Mesendoderm (in vitro differentiated cells): Measurements from ENCODE around the gene FAM89A.
A peak's percentile ranks its signal among the peaks of the same experiment; 100 is the strongest.

Experiments used
- DNase-seq: peaks from one replicate; pipeline ENCODE4 v3.0.0; 2013
- H2AK5ac ChIP-seq: 2 replicates; pipeline ENCODE4 v1.6.1; 2013; ENCODE audit warnings: low read length, inconsistent platforms
- H2BK120ac ChIP-seq: 2 replicates; pipeline ENCODE4 v1.6.1; 2013; ENCODE audit warnings: low read depth, mild to moderate bottlenecking, low read length, moderate library complexity, mixed read lengths
- H2BK15ac ChIP-seq: replicated peaks from 2 replicates; pipeline ENCODE4 v1.6.1; 2013; ENCODE audit warnings: low read depth, mild to moderate bottlenecking, moderate library complexity
- H2BK5ac ChIP-seq: 2 replicates; pipeline ENCODE4 v1.6.1; 2013; ENCODE audit warnings: low read length, inconsistent platforms
- H3K18ac ChIP-seq: 2 replicates; pipeline ENCODE4 v1.6.1; 2013; ENCODE audit warnings: mild to moderate bottlenecking, low read length, mixed read lengths
- H3K23ac ChIP-seq: one replicate; pipeline ENCODE4 v1.6.1; 2013; ENCODE audit warnings: low read length
- H3K27ac ChIP-seq: 2 replicates; pipeline ENCODE4 v1.5.1; 2013; ENCODE audit warnings: low read depth, mild to moderate bottlenecking, inconsistent platforms, low read length, moderate library complexity
- H3K27me3 ChIP-seq: 2 replicates; pipeline ENCODE4 v1.6.1; 2013; ENCODE audit warnings: low read length, control low read depth, mild to moderate bottlenecking, inconsistent platforms; ENCODE audit not compliant: insufficient read depth, poor library complexity
- H3K36me3 ChIP-seq: 2 replicates; pipeline ENCODE4 v1.6.1; 2013; ENCODE audit warnings: low read length, inconsistent platforms; ENCODE audit not compliant: control insufficient read depth, insufficient read depth
- H3K4ac ChIP-seq: one replicate; pipeline ENCODE4 v1.6.1; 2013; ENCODE audit warnings: low read depth, mild to moderate bottlenecking, low read length, moderate library complexity
- H3K4me1 ChIP-seq: 2 replicates; pipeline ENCODE4 v1.6.1; 2013; ENCODE audit warnings: low read depth, low read length, inconsistent platforms; ENCODE audit not compliant: control insufficient read depth
- H3K4me2 ChIP-seq: 2 replicates; pipeline ENCODE4 v1.6.1; 2013; ENCODE audit warnings: low read length
- H3K4me3 ChIP-seq: 2 replicates; pipeline ENCODE4 v1.5.1; 2013; ENCODE audit warnings: mild to moderate bottlenecking, low read length
- H3K56ac ChIP-seq: one replicate; pipeline ENCODE4 v1.6.1; 2013; ENCODE audit warnings: low read length
- H3K79me1 ChIP-seq: 2 replicates; pipeline ENCODE4 v1.6.1; 2013; ENCODE audit warnings: low read length, inconsistent platforms
- H3K79me2 ChIP-seq: 2 replicates; pipeline ENCODE4 v1.6.1; 2013; ENCODE audit warnings: mild to moderate bottlenecking, low read length; ENCODE audit not compliant: control insufficient read depth, insufficient read depth
- H3K9ac ChIP-seq: 2 replicates; pipeline ENCODE4 v1.6.1; 2013; ENCODE audit warnings: low read length, inconsistent platforms
- H4K5ac ChIP-seq: one replicate; pipeline ENCODE4 v1.6.1; 2013; ENCODE audit warnings: low read length
- H4K8ac ChIP-seq: one replicate; pipeline ENCODE4 v1.6.1; 2013; ENCODE audit warnings: low read depth, mild to moderate bottlenecking, control low read depth, low read length, moderate library complexity
- WGBS: extraction: QIAGEN DNeasy Blood & Tissue Kit; methylation state at CpG from one replicate; pipeline ENCODE4 v1.1.7; 2013; ENCODE audit warnings: low lambda C conversion rate, missing lambda C conversion rate; ENCODE audit not compliant: insufficient coverage; ENCODE audit errors: extremely low coverage; 5-methylcytosine and 5-hydroxymethylcytosine counted together

FAM89A gene

DNA sequence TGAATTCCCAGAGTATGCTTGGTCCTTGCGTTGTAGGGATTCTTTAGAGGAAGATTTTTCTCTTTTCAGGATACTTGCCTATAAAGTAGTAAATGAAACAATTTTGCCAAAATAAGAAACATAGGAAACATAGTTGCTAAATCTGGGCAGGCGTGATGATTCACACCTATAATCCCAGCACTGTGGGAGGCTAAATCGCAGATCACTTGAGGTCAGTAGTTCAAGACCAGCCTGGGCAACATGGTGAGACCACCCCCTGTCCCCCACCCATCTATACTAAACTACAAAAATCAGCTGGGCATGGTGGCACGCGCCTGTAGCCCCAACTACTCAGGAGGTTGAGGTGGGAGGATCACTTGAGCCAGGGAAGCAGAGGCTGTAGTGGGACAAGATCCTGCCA lies 56.2 kb downstream of the FAM89A start:
- Histone ChIP-seq H3K4me2 (no peak overlapping the region), H3K79me1 (peaks cover 2% of the 10 kb centered on the region), H4K5ac (no peak overlapping the region), H3K4ac (no peak overlapping the region), H2BK5ac (no peak overlapping the region), H2AK5ac (no peak overlapping the region), H4K8ac (no peak overlapping the region), H3K27me3 (no peaks in the 10 kb centered on the region), H2BK15ac (no peak overlapping the region), H3K18ac (no peak overlapping the region), H3K56ac (no peak overlapping the region), H3K9ac (no peak overlapping the region), H3K4me1 (peaks cover 6% of the 10 kb centered on the region), H3K36me3 (no peaks in the 10 kb centered on the region), H2BK120ac (no peak overlapping the region), H3K79me2 (no peaks in the 10 kb centered on the region), H3K23ac (no peak overlapping the region), H3K27ac (no peak overlapping the region), H3K4me3 (no peak overlapping the region)
- WGBS: no CpG with 5 or more reads among the region's 5 CpGs
- DNase-seq: no peak

DNA sequence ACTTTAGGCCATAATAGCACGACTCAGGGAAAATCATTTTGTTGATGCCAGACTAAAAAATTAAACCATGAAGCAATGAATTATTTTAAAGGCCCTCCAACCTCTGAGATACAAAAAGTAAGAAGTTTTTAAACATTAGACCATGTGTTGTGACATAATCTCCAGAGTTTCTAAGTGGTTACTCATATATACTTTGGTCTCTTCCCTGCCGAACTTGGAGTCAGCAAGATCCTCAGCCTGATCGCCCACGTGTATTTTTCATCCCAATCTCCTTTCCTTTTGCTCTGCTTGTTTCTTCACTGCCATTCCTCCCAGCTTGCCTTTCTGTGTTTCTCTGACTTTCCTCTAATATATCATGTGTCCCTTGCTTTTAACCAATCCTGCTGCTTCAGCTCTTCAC lies 57.4 kb downstream of the FAM89A start:
- H3K9ac ChIP-seq: no peak overlapping the region
- no peaks in the 10 kb centered on the region for H3K79me2 ChIP-seq
- H3K27ac ChIP-seq: no peak overlapping the region
- no peak overlapping the region for H2BK120ac ChIP-seq
- no peak overlapping the region for H3K4me2 ChIP-seq
- H4K5ac ChIP-seq: no peak overlapping the region
- no peak overlapping the region for H3K18ac ChIP-seq
- H3K23ac ChIP-seq: no peak overlapping the region
- H3K4me1 ChIP-seq: peaks cover 6% of the 10 kb centered on the region
- no peak overlapping the region for H3K4me3 ChIP-seq
- no peak overlapping the region for H2AK5ac ChIP-seq
- DNase-seq: no peak
- no peak overlapping the region for H3K4ac ChIP-seq
- no peaks in the 10 kb centered on the region for H3K27me3 ChIP-seq
- H3K79me1 ChIP-seq: peaks cover 2% of the 10 kb centered on the region
- H2BK5ac ChIP-seq: no peak overlapping the region
- H3K36me3 ChIP-seq: no peaks in the 10 kb centered on the region
- no CpG with 5 or more reads among the region's 4 CpGs for WGBS
- H2BK15ac ChIP-seq: no peak overlapping the region
- H4K8ac ChIP-seq: no peak overlapping the region
- H3K56ac ChIP-seq: no peak overlapping the region

DNA sequence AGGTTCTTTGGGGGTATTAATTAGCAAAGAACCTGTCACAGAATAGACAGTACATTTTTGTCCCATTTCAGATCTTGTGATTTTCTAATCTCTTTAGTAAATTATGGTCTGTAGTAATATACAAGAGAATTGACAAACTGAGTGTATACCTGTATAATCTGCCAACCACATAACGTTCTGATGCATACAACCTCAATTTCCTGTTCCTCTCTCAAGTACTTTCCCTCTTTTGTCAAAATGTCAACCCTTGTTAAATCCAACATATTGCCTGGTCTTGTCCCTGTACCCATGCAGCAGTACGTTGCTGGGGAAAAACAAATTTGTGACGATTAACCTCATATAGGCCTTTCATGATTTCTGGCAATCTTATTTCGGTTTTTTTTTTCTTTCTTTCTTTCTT lies 60.1 kb downstream of the FAM89A start:
- Histone ChIP-seq H2BK5ac (no peak overlapping the region), H3K18ac (no peak overlapping the region)
- WGBS: no CpG with 5 or more reads among the region's 4 CpGs

DNA sequence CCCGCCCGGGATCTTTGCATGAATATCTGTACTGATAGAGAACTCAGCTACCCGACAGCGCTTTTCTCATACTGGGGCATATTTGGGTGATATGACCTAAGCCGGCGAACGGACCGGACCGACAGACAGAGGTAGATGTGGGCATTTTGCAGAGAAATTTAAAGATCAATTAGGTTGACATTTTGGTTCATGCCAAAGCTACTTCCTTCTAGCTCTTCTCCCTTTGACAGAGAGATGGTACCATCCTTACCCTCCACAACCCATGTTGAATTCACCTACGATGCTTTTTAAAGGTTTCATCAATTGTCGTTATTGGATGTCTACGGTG lies 60.7 kb downstream of the FAM89A start:
- Histone ChIP-seq H2AK5ac (no peak overlapping the region), H3K18ac (no peak overlapping the region), H3K56ac (peak overlapping the region; percentile 95), H2BK15ac (no peak overlapping the region), H3K9ac (peak overlapping the region; percentile 84), H3K79me1 (peaks cover 2% of the 10 kb centered on the region), H3K4me2 (peak overlapping the region; percentile 74), H3K36me3 (no peaks in the 10 kb centered on the region), H3K4me3 (peak overlapping the region; percentile 89), H4K5ac (no peak overlapping the region), H2BK5ac (no peak overlapping the region), H3K27ac (no peak overlapping the region), H2BK120ac (no peak overlapping the region), H3K79me2 (no peaks in the 10 kb centered on the region), H3K27me3 (no peaks in the 10 kb centered on the region), H4K8ac (no peak overlapping the region), H3K23ac (no peak overlapping the region), H3K4me1 (peaks cover 3% of the 10 kb centered on the region), H3K4ac (no peak overlapping the region)
- WGBS: no CpG with 5 or more reads among the region's 12 CpGs
- DNase-seq: no peak

More for the DNA sequence above, 60.1 kb downstream of the FAM89A start:
- no peak overlapping the region for H2BK120ac ChIP-seq
- no peaks in the 10 kb centered on the region for H3K36me3 ChIP-seq
- H2AK5ac ChIP-seq: no peak overlapping the region
- no peak overlapping the region for H2BK15ac ChIP-seq
- no peak overlapping the region for H3K23ac ChIP-seq
- H3K4me3 ChIP-seq: no peak overlapping the region
- H3K4me1 ChIP-seq: peaks cover 4% of the 10 kb centered on the region
- H3K9ac ChIP-seq: no peak overlapping the region
- DNase-seq: no peak
- H3K56ac ChIP-seq: no peak overlapping the region
- no peak overlapping the region for H4K5ac ChIP-seq
- H3K79me2 ChIP-seq: no peaks in the 10 kb centered on the region
- H3K4ac ChIP-seq: no peak overlapping the region
- H4K8ac ChIP-seq: no peak overlapping the region
- no peak overlapping the region for H3K27ac ChIP-seq
- no peak overlapping the region for H3K4me2 ChIP-seq
- H3K79me1 ChIP-seq: peaks cover 2% of the 10 kb centered on the region
- no peaks in the 10 kb centered on the region for H3K27me3 ChIP-seq

DNA sequence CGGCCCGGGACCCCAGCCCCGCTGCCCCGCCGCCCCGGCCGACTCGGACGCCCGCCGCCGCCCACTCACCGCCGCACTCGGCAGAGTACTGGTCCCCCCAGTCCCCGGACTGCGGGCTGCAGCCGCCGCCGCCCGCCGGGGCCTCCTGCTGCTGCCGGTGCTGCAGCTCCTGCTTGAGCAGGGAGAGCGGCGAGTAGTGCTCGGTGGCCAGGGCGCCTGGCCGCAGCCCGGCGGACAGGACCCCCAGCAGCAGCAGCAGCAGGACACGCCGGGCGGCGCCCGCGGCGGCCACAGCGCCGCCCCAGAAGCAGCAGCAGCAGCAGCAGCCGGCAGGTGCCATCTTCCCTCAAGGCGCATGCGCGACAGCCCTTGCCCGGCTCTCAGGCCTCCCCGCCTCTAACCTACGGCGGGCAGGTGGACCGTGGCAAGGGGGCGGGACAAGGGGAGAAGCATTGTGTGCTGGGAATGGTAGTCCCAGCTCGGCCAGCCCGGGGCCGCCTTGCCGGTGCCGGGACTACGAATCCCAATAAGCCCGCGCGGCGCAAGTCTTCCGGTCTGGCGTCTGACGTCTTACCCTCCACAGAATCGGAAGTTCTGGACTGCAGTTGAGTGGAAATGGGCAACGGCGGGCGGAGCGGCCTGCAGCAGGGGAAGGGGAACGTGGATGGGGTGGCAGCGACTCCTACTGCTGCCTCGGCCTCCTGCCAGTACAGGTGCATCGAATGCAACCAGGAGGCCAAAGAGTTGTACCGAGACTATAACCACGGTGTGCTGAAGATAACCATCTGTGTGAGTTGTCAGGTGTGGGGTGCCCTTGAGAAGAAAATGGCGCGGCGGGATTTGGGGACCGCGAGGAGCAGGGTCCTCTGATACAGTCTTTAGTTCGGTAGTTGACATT lies 61.3 kb downstream of the FAM89A start, which contains the start of the genes ARV1 and TTC13:
Gene ARV1 (plus strand): TSS at position 604 of the 898 bp plus-strand sequence. CDS start 12 bp downstream, at position 616.
Gene TTC13 (minus strand): TSS at position 371 of the 898 bp plus-strand sequence. CDS start 31 bp downstream, at position 340.
- no peak within 1 kb of the TSS for H2AK5ac ChIP-seq
- peaks cover 3% of the 10 kb centered on the region for H3K4me1 ChIP-seq
- H3K27me3 ChIP-seq: no peaks in the 10 kb centered on the region
- no peaks in the 10 kb centered on the region for H3K79me2 ChIP-seq
- peak within 1 kb of the TSS; percentile 56 for H3K4ac ChIP-seq
- H3K18ac ChIP-seq: peak within 1 kb of the TSS; percentile 45
- peaks cover 2% of the 10 kb centered on the region for H3K79me1 ChIP-seq
- no peak within 1 kb of the TSS for H4K8ac ChIP-seq
- DNase-seq: peak; percentile 99
- H3K4me3 ChIP-seq: peak within 1 kb of the TSS; percentile 89
- no peak within 1 kb of the TSS for H2BK120ac ChIP-seq
- no peak within 1 kb of the TSS for H2BK5ac ChIP-seq
- H4K5ac ChIP-seq: no peak within 1 kb of the TSS
- peak within 1 kb of the TSS; percentile 38 for H3K27ac ChIP-seq
- no CpG with 5 or more reads among the region's 79 CpGs for WGBS
- peak within 1 kb of the TSS; percentile 95 for H3K56ac ChIP-seq
- H3K36me3 ChIP-seq: no peaks in the 10 kb centered on the region
- H3K4me2 ChIP-seq: peak within 1 kb of the TSS; percentile 85
- no peak within 1 kb of the TSS for H3K23ac ChIP-seq
- peak within 1 kb of the TSS; percentile 84 for H3K9ac ChIP-seq
- H2BK15ac ChIP-seq: no peak within 1 kb of the TSS
